Measurements from ENCODE around the gene OR4D10.
"Not testable (repeated sequence)": the region's sequence is repeated elsewhere in the genome, so short reads cannot be mapped to it uniquely, and the experiment has no call there.

Gene OR4D10

GRCh38 chr11:59473015-59473414 lies at the start of gene OR4D10:
OR4D10 (plus strand) TSS chr11:59473315; CDS start chr11:59477430, 4,115 bp downstream.
- no peak for DNase-seq

DNA sequence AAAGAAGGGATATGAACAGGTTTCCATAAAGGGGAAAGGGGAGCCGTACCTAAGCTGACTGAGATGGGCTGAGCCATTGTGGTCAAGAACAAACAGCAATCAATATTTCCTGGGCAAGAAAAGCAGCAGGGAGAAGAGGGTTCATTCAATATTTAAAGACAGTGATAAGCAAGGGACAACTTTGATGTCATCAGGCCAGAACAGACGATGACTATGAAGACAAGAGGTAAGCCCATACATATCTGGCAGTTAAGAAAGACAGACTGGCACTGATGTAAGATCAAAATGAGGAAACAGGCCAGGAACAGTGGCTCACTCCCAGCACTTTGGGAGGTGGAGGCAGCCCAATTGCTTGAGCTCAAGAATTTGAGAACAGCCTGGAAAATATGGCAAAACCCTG lies 49.3 kb upstream of the OR4D10 start:
- peak; percentile 50 for DNase-seq

- DNase-seq = no peak
Measured at GRCh38 chr11:59425131-59425530, 48.0 kb upstream of the OR4D10 start.

- DNase-seq = no peak
Measured at GRCh38 chr11:59426361-59427067, 46.6 kb upstream of the OR4D10 start, which contains the start of gene OR5A2. OR5A2 (minus strand) TSS chr11:59426413; CDS start chr11:59422953, 3,460 bp downstream.

DNA sequence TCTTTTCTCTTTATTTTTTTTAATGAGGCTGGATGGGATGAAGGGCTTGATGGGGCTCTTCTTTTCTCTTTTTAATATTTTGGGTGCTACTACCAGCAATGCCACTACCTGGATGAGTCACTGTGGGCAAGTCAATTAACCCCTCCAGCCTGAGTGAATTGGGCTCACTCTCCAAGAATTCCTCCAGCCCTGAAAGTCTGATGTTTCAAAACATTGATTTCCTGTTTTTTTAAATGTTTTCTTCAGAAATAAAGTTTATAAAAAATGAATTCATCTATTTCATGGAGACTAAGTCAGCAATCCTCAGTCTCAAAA lies 46.1 kb upstream of the OR4D10 start:
- DNase-seq = no peak

DNA sequence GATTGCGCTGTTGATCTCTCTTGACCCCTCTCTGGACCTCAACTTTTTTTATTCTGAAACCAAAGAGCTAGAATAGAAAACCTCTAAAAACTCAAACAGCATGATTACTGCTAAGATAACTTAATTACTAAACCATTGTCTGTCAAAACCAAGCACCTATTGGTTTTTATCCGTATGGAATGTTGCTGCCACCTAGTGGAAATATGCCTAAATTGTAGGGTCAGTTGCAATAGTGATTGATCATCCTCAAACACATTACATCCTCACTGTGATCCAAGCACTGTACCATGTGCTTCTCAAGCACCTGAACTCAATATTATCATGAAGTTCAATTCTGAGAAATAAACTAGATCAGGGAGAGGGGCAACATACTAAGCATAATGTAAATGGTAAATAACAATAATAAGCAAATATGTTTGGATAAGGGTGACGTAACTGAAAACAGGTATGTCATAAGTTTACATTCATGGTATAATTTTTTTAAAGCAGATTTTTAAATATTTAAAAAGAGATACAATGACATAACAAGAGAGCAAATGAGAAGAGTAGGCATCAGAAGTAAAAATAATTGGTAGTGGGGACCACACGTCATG lies 43.1 kb upstream of the OR4D10 start:
- DNase-seq = peak; percentile 60

DNA sequence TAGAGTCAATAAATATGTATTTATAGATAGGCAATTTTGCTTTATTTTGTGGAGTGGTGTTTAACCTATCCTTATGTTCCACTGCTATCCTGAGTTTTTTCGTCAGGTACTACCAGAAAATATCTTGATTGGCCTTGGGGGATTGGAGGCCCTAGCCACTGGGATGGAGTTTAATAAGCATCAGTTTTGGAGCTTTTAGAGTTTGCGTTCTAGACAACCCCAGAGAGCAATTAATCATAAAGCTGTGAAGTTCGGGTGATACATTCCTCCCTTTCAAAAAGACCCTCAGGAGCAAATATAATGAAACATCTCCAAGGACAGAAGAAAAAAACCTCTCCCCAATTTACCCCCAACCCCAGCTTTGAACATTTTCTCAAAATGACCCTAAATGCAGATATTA lies 36.9 kb upstream of the OR4D10 start, which contains the start of gene OR5A1:
TSS of gene OR5A1 (plus strand) at position 301 of the 400 bp plus-strand sequence. CDS start 6,700 bp downstream, outside the sequence.
- no peak for DNase-seq

- DNase-seq = no peak
Measured at GRCh38 chr11:59437770-59438169, 35.3 kb upstream of the OR4D10 start.

- DNase-seq = not testable (repeated sequence)
Measured at GRCh38 chr11:59445624-59446023, 27.5 kb upstream of the OR4D10 start.

DNA sequence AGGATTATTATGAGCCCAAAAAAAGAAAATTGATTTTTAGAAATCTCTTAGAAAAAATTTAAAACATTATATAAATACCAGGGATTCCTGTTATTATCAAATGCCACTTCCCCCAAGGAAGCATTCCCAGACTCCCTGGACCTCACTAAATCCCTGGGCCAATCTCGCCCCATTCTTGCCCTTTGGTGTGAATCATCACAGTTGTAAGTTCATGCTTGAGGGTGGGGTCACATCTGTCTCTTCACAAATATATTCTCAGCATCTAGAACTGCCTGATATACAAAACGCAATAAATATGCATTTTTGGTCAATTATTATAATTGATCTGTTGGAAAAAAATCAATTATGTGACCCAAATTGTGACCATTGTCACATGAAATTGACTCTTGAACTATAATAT lies 24.6 kb upstream of the OR4D10 start:
- DNase-seq = no peak

DNA sequence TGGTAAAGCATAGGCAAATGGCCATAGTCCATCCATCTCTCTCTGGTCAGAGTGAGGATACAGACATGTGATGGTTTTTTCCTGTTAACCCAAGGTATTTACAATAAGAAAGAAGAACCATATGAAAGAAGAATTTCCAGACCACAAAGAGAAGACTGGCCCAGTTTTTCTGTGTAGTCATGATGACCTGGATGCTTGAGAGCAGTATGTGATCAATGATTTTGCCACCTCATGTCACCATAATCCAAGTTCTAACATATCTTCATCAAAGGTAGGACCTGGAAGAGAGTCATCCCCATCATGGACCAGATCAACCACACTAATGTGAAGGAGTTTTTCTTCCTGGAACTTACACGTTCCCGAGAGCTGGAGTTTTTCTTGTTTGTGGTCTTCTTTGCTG lies 16.5 kb upstream of the OR4D10 start, which contains the start of gene OR4D6:
TSS of gene OR4D6 (plus strand) at position 301 of the 400 bp plus-strand sequence. CDS start at position 301, 0 bp downstream.
- no peak for DNase-seq

DNA sequence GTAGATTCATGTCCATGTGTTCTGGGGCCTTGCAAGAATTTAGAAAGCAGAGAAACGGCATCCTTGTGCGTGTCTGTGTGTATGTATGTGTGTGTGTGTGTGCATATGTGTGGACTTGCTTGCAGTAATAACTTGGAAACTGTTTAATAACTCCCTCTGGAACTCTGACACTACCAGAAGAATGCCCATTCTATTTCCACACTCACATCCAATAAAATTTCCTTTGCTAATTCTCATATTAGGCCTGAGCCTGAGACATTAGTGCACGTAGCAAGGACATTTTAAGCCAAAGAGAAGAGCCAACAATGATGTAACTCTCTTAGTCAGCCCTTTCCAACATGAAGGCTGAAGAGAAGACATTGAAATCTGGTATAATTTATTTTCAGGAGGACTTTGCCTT lies 13.2 kb upstream of the OR4D10 start:
- no peak for DNase-seq

DNA sequence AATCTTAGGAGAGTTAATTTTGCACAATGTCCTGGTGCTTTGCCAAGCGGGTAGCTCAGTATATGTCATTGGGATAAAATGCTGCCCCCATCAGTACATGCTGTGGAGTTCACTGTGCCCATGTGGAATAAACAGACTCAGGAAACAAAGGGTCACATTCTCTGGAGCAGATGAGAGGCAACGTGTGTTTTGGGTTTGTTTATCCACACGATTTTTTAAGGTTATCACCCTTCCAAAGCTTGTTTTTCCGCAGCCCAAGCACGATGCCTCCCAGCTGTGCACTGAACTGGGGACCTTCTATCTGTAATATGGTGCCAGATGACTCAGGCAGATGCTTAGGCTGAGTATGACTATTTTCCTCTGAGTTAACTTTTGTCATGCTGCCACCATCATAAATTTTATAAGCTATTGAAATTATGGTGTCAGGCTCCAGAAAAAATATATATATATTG lies 9.9 kb upstream of the OR4D10 start:
- no peak for DNase-seq

DNA sequence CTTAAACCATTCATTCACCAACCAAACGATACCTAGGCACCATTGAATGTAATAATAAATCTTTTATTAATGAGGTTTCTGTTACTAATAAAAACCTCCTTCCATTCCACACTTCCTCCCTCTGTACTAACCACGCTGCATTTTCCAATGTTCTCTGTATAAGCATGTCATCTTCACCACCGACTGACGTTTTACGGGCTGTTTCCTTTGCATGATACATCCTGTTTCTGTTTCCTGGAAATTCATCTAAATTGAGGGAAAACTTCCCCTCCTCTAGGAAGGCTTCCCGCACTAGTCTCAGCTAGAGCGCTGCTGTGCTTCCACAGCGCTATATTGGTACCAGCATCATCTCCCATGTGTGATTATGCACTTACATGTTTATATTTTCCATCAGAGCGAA lies 2.1 kb downstream of the OR4D10 start:
- no peak for DNase-seq

DNA sequence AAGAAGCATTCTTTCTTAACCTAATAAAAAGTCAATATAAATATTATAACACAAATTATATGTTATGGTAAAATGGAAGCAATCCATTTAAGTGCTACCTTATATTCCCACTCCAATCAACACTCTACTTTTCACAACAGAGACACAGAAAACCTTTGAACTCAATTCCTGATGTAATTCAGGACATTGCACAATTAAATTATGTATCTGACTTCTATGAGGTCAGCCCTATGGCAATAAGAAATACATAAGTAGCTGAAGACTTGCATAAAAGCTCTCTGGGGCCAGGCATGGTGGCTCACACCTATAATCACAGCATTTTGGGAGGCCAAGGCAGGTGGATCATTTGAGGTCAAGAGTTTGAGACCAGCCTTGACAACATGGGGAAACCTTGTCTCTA lies 6.8 kb downstream of the OR4D10 start:
- no peak for DNase-seq

DNA sequence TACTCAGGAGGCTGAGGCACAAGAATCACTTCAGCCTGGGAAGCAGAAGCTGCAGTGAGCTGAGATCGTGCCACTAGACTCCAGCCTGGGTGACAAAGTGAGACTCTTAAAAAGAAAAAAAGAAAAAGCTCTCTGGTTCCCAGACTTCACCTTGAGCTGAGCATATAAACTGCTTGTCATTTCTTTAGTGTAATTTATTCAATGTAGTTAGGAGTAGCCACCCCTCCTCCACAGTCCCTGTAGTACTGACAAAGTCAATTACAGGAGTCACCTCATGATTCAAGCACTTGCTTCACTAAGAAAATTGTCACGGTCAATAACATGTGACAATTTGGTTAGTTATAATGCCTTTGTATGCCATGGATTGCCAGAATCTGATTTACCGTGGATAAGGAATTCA lies 7.2 kb downstream of the OR4D10 start:
- no peak for DNase-seq

GRCh38 chr11:59501931-59502330 lies 28.8 kb downstream of the OR4D10 start:
- no peak for DNase-seq

GRCh38 chr11:59503276-59503675 lies 30.2 kb downstream of the OR4D10 start, which contains the start of gene OR4D11:
OR4D11 (plus strand) TSS chr11:59503576; CDS start chr11:59503576, 0 bp downstream.
- no peak for DNase-seq

- DNase-seq = peak; percentile 80
Measured at GRCh38 chr11:59510941-59511589, 38.0 kb downstream of the OR4D10 start, which contains the start of gene OR4D9. OR4D9 (plus strand) TSS chr11:59511539; CDS start chr11:59514913, 3,374 bp downstream.

DNA sequence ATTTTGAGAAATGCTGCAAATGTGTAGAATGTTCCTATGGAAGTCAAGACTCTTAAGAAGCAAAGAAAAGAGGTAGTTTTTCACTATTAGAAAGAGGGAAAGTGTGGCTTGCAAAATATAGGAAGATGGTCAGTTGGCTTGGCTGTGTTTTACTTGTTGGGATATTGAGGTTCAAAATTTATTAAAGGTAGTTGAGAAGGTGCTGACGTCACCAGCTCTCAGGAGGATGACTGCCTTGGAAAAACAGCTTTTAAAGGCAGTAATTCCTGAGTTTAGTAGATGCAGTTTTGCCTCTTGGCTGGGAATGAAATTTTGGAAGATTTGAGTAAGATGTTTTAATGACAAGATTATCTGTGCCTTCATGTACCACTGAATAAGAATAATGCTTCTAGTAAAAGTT lies 38.6 kb downstream of the OR4D10 start:
- no peak for DNase-seq

DNA sequence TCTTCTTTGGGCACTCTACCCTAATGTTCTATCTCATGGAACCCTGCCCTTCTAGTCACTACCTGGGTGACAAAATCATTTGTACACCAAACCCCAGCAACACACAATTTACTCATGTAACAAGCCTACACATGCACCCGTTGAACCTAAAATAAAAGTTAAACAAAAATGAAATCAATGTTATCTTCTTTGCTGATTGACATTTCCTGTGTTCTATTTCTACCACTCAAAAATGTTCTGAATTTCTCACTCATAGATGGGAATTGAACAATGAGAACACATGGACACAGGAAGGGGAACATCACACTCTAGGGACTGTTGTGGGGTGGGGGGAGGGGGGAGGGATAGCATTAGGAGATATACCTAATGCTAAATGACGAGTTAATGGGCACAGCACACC lies 47.0 kb downstream of the OR4D10 start:
- DNase-seq = not testable (repeated sequence)

DNA sequence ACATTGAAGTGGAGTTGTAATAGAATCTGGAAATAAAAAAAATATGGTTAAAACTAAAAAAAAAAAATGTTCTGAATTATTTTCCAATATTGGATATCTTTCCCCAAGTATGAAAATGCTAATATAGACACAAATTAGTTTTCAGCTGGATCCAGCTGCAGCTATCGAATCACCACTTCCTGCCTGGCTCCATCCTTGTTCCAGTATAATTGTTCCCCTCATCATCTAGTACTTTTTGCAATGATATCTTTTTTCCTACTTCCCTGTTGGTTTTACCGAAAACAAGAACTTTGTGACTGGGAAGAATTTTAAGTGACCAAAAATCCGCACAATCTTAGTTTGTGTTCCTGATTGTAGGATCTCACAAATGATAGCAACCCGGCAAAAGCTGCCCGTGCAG lies 47.6 kb downstream of the OR4D10 start:
- DNase-seq = no peak

DNA sequence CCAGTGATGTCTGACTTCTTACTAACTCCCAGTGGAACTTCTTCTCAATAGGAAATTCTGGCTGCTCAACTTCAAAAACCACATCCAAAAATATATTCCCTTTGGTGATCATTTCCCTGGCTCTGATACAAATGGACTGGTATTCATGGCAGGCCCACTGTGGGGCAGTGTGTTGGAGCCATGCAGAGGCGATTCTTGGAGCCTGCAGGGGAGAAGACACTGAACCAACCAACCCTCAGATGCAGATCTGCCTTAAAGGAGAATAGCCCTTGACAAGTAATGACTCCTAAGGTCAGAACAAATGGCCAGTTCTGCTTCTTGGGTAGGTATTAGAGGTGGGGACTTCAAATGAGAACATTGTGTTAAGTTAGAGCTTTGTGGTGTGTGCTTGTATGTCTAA lies 50.4 kb downstream of the OR4D10 start:
- DNase-seq = no peak

- DNase-seq = no peak
Measured at GRCh38 chr11:59528711-59529110, 55.6 kb downstream of the OR4D10 start.

Data from MV-4-11 (cell line).